OCI-LY7 (cell line): Measurements from ENCODE around the gene FMNL1. TPM values are rescaled to one million over a fixed set of nuclear protein-coding genes. Genes with fewer than 3 reads are reported as not detected.

Experiments used
- BruUV-seq: library from RNA; stranded (reverse); fragments of 400-500 nt; replicated peaks from 2 replicates; lab custom pipeline; 2021; lab: Mats Ljungman, UMichigan
- CTCF ChIA-PET: fragments of 300-600 bp; sonication (Branson Sonifier 250); formaldehyde crosslinking; loops from one replicate; lab custom pipeline; 2022; ENCODE audit warnings: antibody characterized with exemption; ENCODE audit not compliant: unreplicated experiment; lab: Charles Lee
- POLR2A ChIA-PET: fragments of 300-600 bp; sonication (Branson Sonifier 250); formaldehyde crosslinking; loops from one replicate; lab custom pipeline; 2022; ENCODE audit warnings: antibody characterized with exemption; lab: Charles Lee
- DNase-seq: peaks from one replicate; pipeline ENCODE4 v3.0.0-alpha.2; 2015; ENCODE audit warnings: low spot score
- H2AFZ ChIP-seq: fragments of 200-600 bp; sonication (generic), shearing (Covaris generic); 2 replicates; pipeline ENCODE4 v1.6.1; 2014; ENCODE audit warnings: mild to moderate bottlenecking, antibody characterized with exemption, low read length, moderate library complexity
- H3K27ac ChIP-seq: fragments of 200-600 bp; sonication (generic); 2 replicates; pipeline ENCODE4 v1.5.1; 2014; ENCODE audit warnings: mixed run types, low read depth, mild to moderate bottlenecking, moderate library complexity, low read length, inconsistent platforms; ENCODE audit not compliant: poor library complexity, severe bottlenecking
- H3K36me3 ChIP-seq: fragments of 200-600 bp; sonication (generic); 2 replicates; pipeline ENCODE4 v1.6.1; 2014; ENCODE audit warnings: mild to moderate bottlenecking, antibody characterized with exemption, low read length, moderate library complexity, mixed read lengths; ENCODE audit not compliant: insufficient read depth
- H3K4me1 ChIP-seq: fragments of 200-600 bp; sonication (generic); 2 replicates; pipeline ENCODE4 v1.5.1; 2014; ENCODE audit warnings: mild to moderate bottlenecking, low read length; ENCODE audit not compliant: insufficient read depth, poor library complexity, severe bottlenecking
- H3K4me2 ChIP-seq: fragments of 200-600 bp; sonication (generic); 2 replicates; pipeline ENCODE4 v1.6.1; 2014; ENCODE audit warnings: mild to moderate bottlenecking, low read length
- H3K4me3 ChIP-seq: fragments of 200-600 bp; sonication (generic); 2 replicates; pipeline ENCODE4 v1.5.1; 2014; ENCODE audit warnings: mild to moderate bottlenecking, low read depth, low read length; ENCODE audit not compliant: poor library complexity, severe bottlenecking
- H3K79me2 ChIP-seq: fragments of 200-600 bp; sonication (generic); 2 replicates; pipeline ENCODE4 v1.6.1; 2016; ENCODE audit warnings: low read depth, mild to moderate bottlenecking, low read length, moderate library complexity, mixed read lengths; ENCODE audit not compliant: insufficient read depth
- H3K9me2 ChIP-seq: fragments of 200-600 bp; sonication (generic); 2 replicates; pipeline ENCODE4 v1.6.1; 2016; ENCODE audit warnings: mild to moderate bottlenecking, low read length, mixed read lengths; ENCODE audit not compliant: insufficient read depth
- H3K9me3 ChIP-seq: fragments of 200-600 bp; sonication (generic); 2 replicates; pipeline ENCODE4 v1.6.1; 2014; ENCODE audit warnings: mild to moderate bottlenecking, mixed run types, low read length, mixed read lengths
- H4K20me1 ChIP-seq: fragments of 200-600 bp; sonication (generic); 2 replicates; pipeline ENCODE4 v1.6.1; 2014; ENCODE audit warnings: mild to moderate bottlenecking, antibody characterized with exemption, low read length, moderate library complexity, mixed read lengths; ENCODE audit not compliant: insufficient read depth
- CTCF ChIP-seq: fragments of 200-600 bp; sonication (generic); conservative IDR thresholded peaks from 2 replicates; pipeline ENCODE4 v1.5.1; 2014; ENCODE audit warnings: mild to moderate bottlenecking, antibody characterized with exemption, low read length, moderate library complexity, mixed read lengths
- EZH2phosphoT487 ChIP-seq: fragments of 200-600 bp; sonication (generic); IDR thresholded peaks from 2 replicates; pipeline ENCODE4 v1.6.1; 2018; ENCODE audit warnings: low read depth, borderline replicate concordance, mild to moderate bottlenecking, mixed run types, antibody characterized with exemption, low read length, moderate library complexity, mixed read lengths
- intact Hi-C: fragments of 100-400 bp; cut with micrococcal nuclease; formaldehyde crosslinking; loops from one replicate; pipeline ENCODE4 v1.10.0; 2022; ENCODE audit not compliant: unreplicated experiment
- total RNA-seq, 2 experiments: library from RNA; depleted of rRNA in 1 of 2; stranded (reverse); fragments of >200 nt in 1 of 2; shearing (Covaris generic) in 1 of 2; gene quantifications; 2 replicates each; pipeline ENCODE4 v1.2.3, GENCODE V29; 2014 to 2022

FMNL1 gene
- total RNA-seq, 2 experiments from 2014 or later, result 55.1 to 133 TPM

- POLR2A ChIA-PET, result no interaction called here
- no peak overlapping the region for H3K27ac ChIP-seq
- peaks cover 43% of the 10 kb centered on the region for H3K79me2 ChIP-seq
- intact Hi-C loops, result no loop called here
- no peaks in the 10 kb centered on the region for H3K9me3 ChIP-seq
- TF ChIP-seq CTCF (no peak), EZH2phosphoT487 (no peak)
- peaks cover 10% of the 10 kb centered on the region; the same call in 1 of the 2 replicates for H4K20me1 ChIP-seq
- peaks cover 68% of the 10 kb centered on the region; the same call in 1 of the 2 replicates for H3K36me3 ChIP-seq
- H2AFZ ChIP-seq, result no peak overlapping the region
- no peak overlapping the region for H3K4me2 ChIP-seq
- CTCF ChIA-PET, result no interaction called here
- no peak overlapping the region for H3K4me3 ChIP-seq
- no peak for DNase-seq
- peaks cover 42% of the 10 kb centered on the region for H3K4me1 ChIP-seq
- no peaks in the 10 kb centered on the region for H3K9me2 ChIP-seq
- no TSS peak for BruUV-seq
Observed at GRCh38 chr17:45293413-45294211, 71.9 kb downstream of the FMNL1 start.

- Histone ChIP-seq H2AFZ (no peak overlapping the region), H3K9me3 (no peaks in the 10 kb centered on the region), H3K27ac (no peak overlapping the region), H3K36me3 (peaks cover 59% of the 10 kb centered on the region; the same call in 1 of the 2 replicates), H3K9me2 (no peaks in the 10 kb centered on the region), H3K4me3 (no peak overlapping the region), H4K20me1 (peaks cover 10% of the 10 kb centered on the region; the same call in 1 of the 2 replicates), H3K4me2 (no peak overlapping the region), H3K4me1 (peaks cover 51% of the 10 kb centered on the region), H3K79me2 (peaks cover 52% of the 10 kb centered on the region)
- no peak for DNase-seq
- POLR2A ChIA-PET, result no interaction called here
- TF ChIP-seq EZH2phosphoT487 (no peak), CTCF (no peak)
- no TSS peak for BruUV-seq
- CTCF ChIA-PET, result no interaction called here
- intact Hi-C loops, result no loop called here
Observed at GRCh38 chr17:45294506-45294905, 72.8 kb downstream of the FMNL1 start.
